HL-60 (cell line): ENCODE data around the gene ANGPTL8.

Experiments used
- DNase-seq, 2 experiments: peaks; one replicate each; pipeline ENCODE4 v3.0.0-alpha.2; 2010 to 2020; ENCODE audit warnings: low read depth in 1 of 2, low spot score in 1 of 2
- H3K27ac ChIP-seq: fragments of 250-450 bp; sonication (Bioruptor Pico); replicated peaks from 2 replicates; pipeline ENCODE4 v1.5.1; 2020; ENCODE audit warnings: mild to moderate bottlenecking, moderate library complexity
- H3K27me3 ChIP-seq: fragments of 250-450 bp; sonication (Bioruptor Pico); 2 replicates; pipeline ENCODE4 v1.5.1; 2021; ENCODE audit warnings: mild to moderate bottlenecking, moderate library complexity; ENCODE audit not compliant: insufficient read depth, poor library complexity, severe bottlenecking
- H3K4me3 ChIP-seq: replicated peaks from 2 replicates; pipeline ENCODE4 v1.5.1; 2011; ENCODE audit warnings: mild to moderate bottlenecking, control low read depth, low read length; ENCODE audit not compliant: insufficient read depth
- CTCF ChIP-seq: IDR thresholded peaks from one replicate; pipeline ENCODE4 v1.5.1; 2011; ENCODE audit warnings: low read length, control low read depth, inconsistent platforms; ENCODE audit not compliant: insufficient read depth
- GABPA ChIP-seq: IDR thresholded peaks from 2 replicates; pipeline ENCODE4 v1.6.1; 2012; ENCODE audit warnings: low read depth
- POLR2AphosphoS5 ChIP-seq: IDR thresholded peaks from 2 replicates; pipeline ENCODE4 v1.6.1; 2012; ENCODE audit warnings: low read depth
- REST ChIP-seq: IDR thresholded peaks from 2 replicates; pipeline ENCODE4 v1.6.1; 2012; ENCODE audit warnings: low read depth; ENCODE audit not compliant: insufficient replicate concordance
- SPI1 ChIP-seq: IDR thresholded peaks from 2 replicates; pipeline ENCODE4 v1.6.1; 2012; ENCODE audit warnings: low read depth, mild to moderate bottlenecking, borderline replicate concordance

Gene ANGPTL8

GRCh38 chr19:11234486-11235075, 4.8 kb upstream of the ANGPTL8 start:
- DNase-seq, result no peak
- H3K4me3 ChIP-seq, result no peak overlapping the region
- no peak overlapping the region for H3K27ac ChIP-seq
- no peaks in the 10 kb centered on the region for H3K27me3 ChIP-seq
- TF ChIP-seq SPI1 (no peak), REST (no peak), GABPA (no peak), POLR2AphosphoS5 (no peak), CTCF (no peak)

- DNase-seq, result no peak
- TF ChIP-seq REST (no peak), CTCF (no peak), GABPA (no peak), SPI1 (no peak), POLR2AphosphoS5 (no peak)
- H3K27ac ChIP-seq, result no peak overlapping the region
- H3K4me3 ChIP-seq, result no peak overlapping the region
- no peaks in the 10 kb centered on the region for H3K27me3 ChIP-seq
These were observed 2.8 kb upstream of the ANGPTL8 start for GRCh38 chr19:11236324-11237301.

- no peak for TF ChIP-seq POLR2AphosphoS5
- TF ChIP-seq CTCF, result no peak
- TF ChIP-seq REST, result no peak
- TF ChIP-seq GABPA, result no peak
- no peak for TF ChIP-seq SPI1
- H3K27me3 ChIP-seq, result no peaks in the 10 kb centered on the region
- DNase-seq, result no peak
- no peak overlapping the region for H3K27ac ChIP-seq
- H3K4me3 ChIP-seq, result no peak overlapping the region
These were observed 2.1 kb upstream of the ANGPTL8 start for GRCh38 chr19:11237321-11237720.
